NT2/D1 (cell line): ENCODE data around the gene UPB1.

Experiments
- DNase-seq: peaks from one replicate; pipeline ENCODE4 v3.0.0-alpha.2; 2011; ENCODE audit warnings: low read depth, low spot score
- H3K27me3 ChIP-seq: 2 replicates; pipeline ENCODE4 v1.6.0; 2011; ENCODE audit warnings: mild to moderate bottlenecking; ENCODE audit not compliant: insufficient read length, insufficient read depth
- H3K36me3 ChIP-seq: 2 replicates; pipeline ENCODE4 v1.6.1; 2011; ENCODE audit warnings: mild to moderate bottlenecking, low read length, mixed read lengths; ENCODE audit not compliant: insufficient read depth, insufficient read length
- H3K4me1 ChIP-seq: 2 replicates; pipeline ENCODE4 v1.5.1; 2011; ENCODE audit not compliant: insufficient read depth, insufficient read length
- H3K4me3 ChIP-seq: 2 replicates; pipeline ENCODE4 v1.5.1; 2011; ENCODE audit warnings: low read depth; ENCODE audit not compliant: insufficient read length
- H3K9ac ChIP-seq: 2 replicates; pipeline ENCODE4 v1.6.0; 2011; ENCODE audit warnings: low read depth; ENCODE audit not compliant: insufficient read length
- H3K9me3 ChIP-seq: 2 replicates; pipeline ENCODE4 v1.5.1; 2011; ENCODE audit warnings: mild to moderate bottlenecking, low read length; ENCODE audit not compliant: insufficient read depth
- SUZ12 ChIP-seq: IDR thresholded peaks from 2 replicates; pipeline ENCODE4 v1.6.1; 2011; ENCODE audit not compliant: insufficient read length, insufficient read depth; ENCODE audit errors: extremely low read depth
- YY1 ChIP-seq: IDR thresholded peaks from 2 replicates; pipeline ENCODE4 v1.6.1; 2011; ENCODE audit not compliant: insufficient read length, insufficient read depth
- ZNF274 ChIP-seq: IDR thresholded peaks from 2 replicates; pipeline ENCODE4 v1.6.1; 2011; ENCODE audit warnings: mild to moderate bottlenecking, low read depth, low read length

Gene UPB1

GRCh38 chr22:24466716-24467328, 28.3 kb upstream of the UPB1 start:
- no peak for TF ChIP-seq SUZ12
- no peak for TF ChIP-seq YY1
- TF ChIP-seq ZNF274, result no peak
- peak; percentile 32 for DNase-seq
- H3K9ac ChIP-seq, result no peak overlapping the region

GRCh38 chr22:24467340-24467739, 27.8 kb upstream of the UPB1 start:
- Histone ChIP-seq H3K9ac (no peak overlapping the region), H3K9me3 (no peaks in the 10 kb centered on the region), H3K27me3 (no peaks in the 10 kb centered on the region), H3K4me1 (no peaks in the 10 kb centered on the region), H3K4me3 (no peak overlapping the region), H3K36me3 (no peaks in the 10 kb centered on the region)
- no peak for DNase-seq
- TF ChIP-seq SUZ12 (no peak), YY1 (no peak), ZNF274 (no peak)

More at GRCh38 chr22:24466716-24467328, 28.3 kb upstream of the UPB1 start:
- H3K9me3 ChIP-seq, result no peaks in the 10 kb centered on the region
- H3K4me3 ChIP-seq, result no peak overlapping the region
- no peaks in the 10 kb centered on the region for H3K27me3 ChIP-seq
- no peaks in the 10 kb centered on the region for H3K36me3 ChIP-seq
- H3K4me1 ChIP-seq, result no peaks in the 10 kb centered on the region

DNA sequence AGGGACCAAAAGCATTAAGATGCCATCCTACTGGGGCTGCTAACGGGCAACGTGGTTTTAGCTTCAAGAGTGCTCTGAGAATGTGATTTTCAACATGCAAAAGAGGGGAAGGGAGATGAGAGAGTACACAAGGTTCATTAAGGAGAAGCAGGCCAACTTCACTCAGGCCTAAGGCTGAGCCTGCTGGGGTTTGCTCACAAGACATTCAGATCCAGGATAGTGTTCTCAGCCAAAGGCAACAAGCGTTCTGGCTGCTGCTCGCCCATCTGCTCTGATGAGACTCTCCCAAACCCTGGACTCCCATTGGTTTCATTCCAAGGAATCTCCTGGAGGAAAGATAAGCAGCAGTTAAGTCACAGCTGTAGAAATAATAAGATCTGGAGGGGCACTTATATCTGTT, 23.6 kb upstream of the UPB1 start:
- H3K9me3 ChIP-seq, result no peaks in the 10 kb centered on the region
- no peak overlapping the region for H3K4me3 ChIP-seq
- no peaks in the 10 kb centered on the region for H3K27me3 ChIP-seq
- H3K36me3 ChIP-seq, result no peaks in the 10 kb centered on the region
- no peak for DNase-seq
- H3K4me1 ChIP-seq, result no peaks in the 10 kb centered on the region
- H3K9ac ChIP-seq, result no peak overlapping the region
- TF ChIP-seq YY1 (no peak), SUZ12 (no peak), ZNF274 (no peak)

DNA sequence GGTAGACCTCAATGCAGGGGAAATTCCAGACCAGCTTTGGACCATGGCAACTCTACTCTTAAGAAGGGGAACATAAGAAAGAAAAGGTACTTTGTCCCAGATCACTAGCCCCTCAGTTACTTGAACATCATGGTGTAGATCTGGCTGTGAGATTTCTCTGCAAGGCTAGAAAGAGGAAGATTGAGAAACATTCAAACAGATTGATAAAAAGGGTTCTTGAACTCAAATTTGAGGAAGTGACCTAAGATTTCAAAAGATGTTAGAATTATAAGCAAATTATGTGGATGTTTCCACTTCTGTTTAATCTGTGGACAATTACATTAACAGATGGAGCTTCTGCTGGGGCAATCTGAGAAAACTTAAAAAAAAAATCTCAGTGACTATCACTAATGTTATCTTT, 21.8 kb upstream of the UPB1 start:
- H3K36me3 ChIP-seq, result no peaks in the 10 kb centered on the region
- no peaks in the 10 kb centered on the region for H3K27me3 ChIP-seq
- no peaks in the 10 kb centered on the region for H3K4me1 ChIP-seq
- H3K9me3 ChIP-seq, result no peaks in the 10 kb centered on the region
- H3K9ac ChIP-seq, result no peak overlapping the region
- no peak for DNase-seq
- TF ChIP-seq ZNF274 (no peak), YY1 (no peak), SUZ12 (no peak)
- no peak overlapping the region for H3K4me3 ChIP-seq

GRCh38 chr22:24474221-24474620, 20.9 kb upstream of the UPB1 start:
- no peak for TF ChIP-seq ZNF274
- TF ChIP-seq YY1, result no peak
- TF ChIP-seq SUZ12, result no peak
- Histone ChIP-seq H3K4me1 (no peaks in the 10 kb centered on the region), H3K4me3 (no peak overlapping the region), H3K9me3 (no peaks in the 10 kb centered on the region), H3K27me3 (no peaks in the 10 kb centered on the region), H3K9ac (no peak overlapping the region), H3K36me3 (no peaks in the 10 kb centered on the region)
- DNase-seq, result no peak

DNA sequence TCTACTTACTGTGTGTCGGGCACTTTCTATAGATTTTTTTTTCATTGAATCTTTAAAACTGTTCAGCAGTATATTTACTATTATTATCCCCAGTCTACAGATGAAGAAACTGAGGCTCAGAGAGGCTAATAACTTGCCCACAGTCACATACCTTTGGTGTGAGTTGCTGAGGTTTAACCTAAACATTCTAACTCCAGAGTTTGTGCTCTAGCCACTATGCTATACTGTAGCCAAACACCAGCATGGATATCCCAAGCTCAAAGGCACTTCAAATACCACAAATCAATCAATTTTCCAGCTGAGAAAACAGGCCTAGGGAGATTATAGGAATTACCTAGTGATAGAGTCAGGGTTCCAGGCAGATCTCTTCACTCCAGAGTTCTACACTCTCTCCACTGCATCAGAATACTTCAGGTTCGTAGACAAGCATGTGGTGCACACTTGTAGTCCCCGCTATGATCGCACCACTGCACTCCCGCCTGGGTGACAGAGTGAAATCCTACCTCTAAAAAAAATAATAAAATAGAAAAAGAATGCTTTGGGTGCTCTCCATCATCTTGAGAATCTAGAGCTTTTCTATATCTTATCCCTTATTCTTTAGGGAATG, 20.4 kb upstream of the UPB1 start:
- Histone ChIP-seq H3K4me3 (no peak overlapping the region), H3K27me3 (no peaks in the 10 kb centered on the region), H3K36me3 (no peaks in the 10 kb centered on the region), H3K9me3 (no peaks in the 10 kb centered on the region), H3K9ac (no peak overlapping the region), H3K4me1 (no peaks in the 10 kb centered on the region)
- DNase-seq, result no peak
- TF ChIP-seq SUZ12 (no peak), ZNF274 (no peak), YY1 (no peak)

- H3K4me1 ChIP-seq, result no peaks in the 10 kb centered on the region
- TF ChIP-seq ZNF274, result no peak
- no peak for TF ChIP-seq SUZ12
- TF ChIP-seq YY1, result no peak
These were observed 13.5 kb upstream of the UPB1 start for GRCh38 chr22:24481641-24482040.

More at GRCh38 chr22:24481641-24482040, 13.5 kb upstream of the UPB1 start:
- no peak overlapping the region for H3K4me3 ChIP-seq
- peak; percentile 20 for DNase-seq
- no peaks in the 10 kb centered on the region for H3K9me3 ChIP-seq
- no peaks in the 10 kb centered on the region for H3K36me3 ChIP-seq
- H3K27me3 ChIP-seq, result no peaks in the 10 kb centered on the region
- no peak overlapping the region for H3K9ac ChIP-seq
